HG03442 (cell line): ENCODE measurements around the gene CRYGS.

Source experiments
- ATAC-seq: cut with Tn5 transposase; IDR thresholded peaks from one replicate; pipeline ENCODE4 v1.9.1; 2021; ENCODE audit warnings: mild to moderate bottlenecking, moderate library complexity; ENCODE audit not compliant: unreplicated experiment

CRYGS gene

DNA sequence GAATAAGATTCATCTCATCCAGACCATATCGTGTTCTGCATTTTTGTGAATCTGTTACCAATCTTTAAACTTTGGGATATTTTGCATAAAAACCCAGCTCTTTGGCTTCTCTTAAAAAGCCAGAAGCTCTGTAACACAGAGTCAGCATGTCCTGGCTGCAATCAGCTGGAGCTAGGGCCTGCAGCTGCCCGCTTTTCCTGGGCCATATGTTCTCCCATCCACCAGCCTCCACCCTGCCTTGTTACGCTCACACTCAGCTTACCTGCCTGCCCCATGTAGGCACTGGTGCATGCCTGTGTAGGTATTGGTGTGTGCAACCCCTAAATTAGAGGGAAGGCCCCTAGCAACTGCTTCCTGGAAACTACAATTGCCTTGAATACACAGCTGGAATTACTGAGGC lies 48.2 kb downstream of the CRYGS start:
- ATAC-seq: no peak

DNA sequence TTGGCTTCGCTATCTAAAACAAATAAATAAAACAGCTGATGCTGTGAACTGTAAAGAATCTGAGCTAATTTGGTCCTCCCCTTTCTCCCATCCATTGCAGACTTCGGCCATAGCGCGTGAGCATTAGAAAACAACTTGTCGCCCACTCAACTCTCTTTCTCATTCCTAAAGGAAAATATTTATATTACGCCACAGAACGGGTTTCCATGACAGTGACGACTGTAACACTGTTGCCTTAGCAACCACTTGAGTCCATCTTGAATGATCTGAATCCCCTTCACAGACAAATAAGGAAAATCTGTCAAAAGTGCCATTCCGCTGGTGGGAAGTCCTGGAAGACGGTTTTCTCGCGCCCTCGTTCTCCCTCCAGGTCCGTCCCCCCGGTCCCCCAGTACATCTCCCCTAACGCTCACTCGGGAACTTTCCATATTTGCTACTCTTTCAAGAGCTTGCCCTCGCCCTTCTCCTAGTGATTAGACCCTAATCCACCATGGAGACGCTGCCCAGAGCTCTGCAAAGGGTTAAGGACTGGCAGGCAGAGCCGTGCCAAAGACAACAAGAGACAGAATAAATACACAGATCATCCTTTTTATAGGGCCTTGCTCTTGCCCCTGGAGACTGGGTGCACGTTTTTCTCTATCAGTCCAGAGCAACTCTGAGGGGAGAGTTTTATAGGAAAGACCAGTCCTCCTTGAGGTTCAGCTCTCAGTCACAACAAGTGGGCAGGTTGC lies 50.5 kb downstream of the CRYGS start:
- no peak for ATAC-seq

DNA sequence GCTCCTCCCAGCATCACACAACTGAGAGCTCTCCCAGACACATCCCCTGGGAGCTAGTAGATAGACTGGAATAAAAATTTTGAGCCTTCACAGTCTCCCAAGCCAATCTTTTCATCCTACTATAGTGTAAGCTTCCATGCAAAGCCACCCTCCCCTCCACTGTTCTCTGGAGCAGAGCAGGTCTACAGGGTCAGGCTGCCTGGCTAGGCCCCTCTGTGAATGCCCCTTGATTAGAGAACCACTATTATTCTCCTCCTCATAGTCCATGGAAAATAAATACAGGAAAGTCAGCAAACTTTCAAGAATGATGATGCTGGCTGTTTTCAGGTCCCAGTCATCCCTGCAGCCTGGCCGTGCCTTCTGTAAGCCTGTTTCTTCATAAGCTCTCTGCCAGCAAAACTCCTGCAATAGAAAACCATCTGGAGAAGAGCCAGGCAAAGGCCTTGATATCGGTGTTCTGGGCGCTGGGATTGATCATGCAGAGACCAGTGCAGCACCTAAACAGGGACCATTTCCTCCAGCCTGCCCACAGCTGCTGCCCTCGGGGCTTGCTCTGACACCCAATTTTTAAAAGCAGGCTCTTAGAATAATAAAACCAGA lies 51.7 kb downstream of the CRYGS start:
- no peak for ATAC-seq

DNA sequence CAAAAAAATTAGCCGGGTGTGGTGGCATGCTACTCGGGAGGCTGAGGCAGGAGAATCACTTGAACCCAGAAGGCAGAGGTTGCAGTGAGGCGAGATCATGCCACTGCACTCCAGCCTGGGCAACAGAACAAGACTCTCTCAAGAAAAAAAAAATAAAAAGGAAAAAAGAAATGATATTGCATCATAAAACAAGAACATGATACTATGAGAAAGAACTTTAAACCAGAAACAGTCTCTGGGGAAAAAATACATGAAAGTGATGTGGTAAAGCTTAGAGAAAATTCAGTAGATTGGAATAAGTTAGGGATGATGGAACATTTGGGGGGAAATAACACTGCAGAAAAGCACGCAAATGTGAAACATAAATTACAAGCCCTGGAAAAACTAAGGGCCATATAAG lies 54.7 kb downstream of the CRYGS start:
- ATAC-seq: no peak
